ENCODE data around the gene FARP1.

Gene FARP1

GRCh38 chr13:98335721-98336120, 192.8 kb downstream of the FARP1 start:
- no peak for DNase-seq (ENCODE audit: extremely low spot score)
- TF ChIP-seq CTCF (IDR thresholded peaks at IDR 0.05; ENCODE audit: control extremely low read depth, extremely low read depth, low read depth, missing control alignments), result no peak
- ChIA-PET CTCF (no interaction called here), POLR2A (no interaction called here)

GRCh38 chr13:98338310-98338709, 195.4 kb downstream of the FARP1 start:
- DNase-seq (ENCODE audit: extremely low spot score), result no peak
- ChIA-PET CTCF (interaction anchor here (0.7 kb wide), 1 partner anchor 16 kb away, joined by 4 read pairs; no protein-coding TSS in a partner anchor), POLR2A (no interaction called here)
- TF ChIP-seq CTCF (IDR thresholded peaks at IDR 0.05; ENCODE audit: control extremely low read depth, extremely low read depth, low read depth, missing control alignments), result no peak

- POLR2A ChIA-PET, result no interaction called here
- no peak for TF ChIP-seq CTCF (IDR thresholded peaks at IDR 0.05; ENCODE audit: control extremely low read depth, extremely low read depth, low read depth, missing control alignments)
- CTCF ChIA-PET, result interaction anchor here (1.9 kb wide), 1 partner anchor 9 kb away, joined by 5 read pairs; no protein-coding TSS in a partner anchor
- no peak for DNase-seq (ENCODE audit: extremely low spot score)
These were observed 197.0 kb downstream of the FARP1 start for GRCh38 chr13:98339684-98340425.

GRCh38 chr13:98342953-98343352, 200.1 kb downstream of the FARP1 start:
- ChIA-PET CTCF (no interaction called here), POLR2A (no interaction called here)
- TF ChIP-seq CTCF (IDR thresholded peaks at IDR 0.05; ENCODE audit: control extremely low read depth, extremely low read depth, low read depth, missing control alignments), result no peak
- DNase-seq (ENCODE audit: extremely low spot score), result no peak

GRCh38 chr13:98343461-98343860, 200.6 kb downstream of the FARP1 start:
- no peak for DNase-seq (ENCODE audit: extremely low spot score)
- TF ChIP-seq CTCF (IDR thresholded peaks at IDR 0.05; ENCODE audit: control extremely low read depth, extremely low read depth, low read depth, missing control alignments), result no peak
- ChIA-PET POLR2A (interaction anchor here (0.6 kb wide), 1 partner anchor 855 kb away, joined by 4 read pairs; no protein-coding TSS in a partner anchor), CTCF (no interaction called here)

- CTCF ChIA-PET, result no interaction called here
These were observed 201.5 kb downstream of the FARP1 start for GRCh38 chr13:98344392-98344791.

More at GRCh38 chr13:98344392-98344791, 201.5 kb downstream of the FARP1 start:
- POLR2A ChIA-PET, result no interaction called here
- no peak for DNase-seq (ENCODE audit: extremely low spot score)
- TF ChIP-seq CTCF (IDR thresholded peaks at IDR 0.05; ENCODE audit: control extremely low read depth, extremely low read depth, low read depth, missing control alignments), result no peak
